Testis (tissue), 3 donors: ENCODE data around the gene GPT2. TPM values are rescaled to one million over a fixed set of nuclear protein-coding genes. Genes with fewer than 3 reads are reported as not detected.

Experiments
- DNase-seq: peaks from one replicate; pipeline ENCODE4 v3.0.0-alpha.2; 2019
- H3K27ac ChIP-seq, 2 donors: fragments of 200-600 bp; sonication (generic); one replicate each; pipeline ENCODE4 v1.5.1; 2019
- H3K27me3 ChIP-seq: fragments of 200-600 bp; sonication (generic); one replicate; pipeline ENCODE4 v1.5.1; 2019
- H3K36me3 ChIP-seq: fragments of 200-600 bp; sonication (generic); one replicate; pipeline ENCODE4 v1.5.1; 2017; ENCODE audit warnings: low read depth; ENCODE audit errors: missing control alignments
- H3K4me1 ChIP-seq: fragments of 200-600 bp; sonication (generic); one replicate; pipeline ENCODE4 v1.5.1; 2019
- H3K4me3 ChIP-seq, 2 donors: fragments of 200-600 bp; sonication (generic); one replicate each; pipeline ENCODE4 v1.5.1; 2017 to 2019
- H3K9me3 ChIP-seq: fragments of 200-600 bp; sonication (generic); one replicate; pipeline ENCODE4 v1.5.1; 2017
- POLR2A ChIP-seq: fragments of 450-650 bp; IDR thresholded peaks from one replicate; pipeline ENCODE4 v1.6.1; 2017; ENCODE audit warnings: antibody characterized with exemption, mild to moderate bottlenecking, moderate library complexity
- WGBS, 2 donors: methylation state at CpG; one replicate each; pipeline ENCODE4 v1.1.5; 2018; 5-methylcytosine and 5-hydroxymethylcytosine counted together
- intact Hi-C: fragments of 100-400 bp; cut with DNase I; formaldehyde crosslinking; loops from one replicate; pipeline ENCODE4 v1.15.1; 2023; ENCODE audit warnings: low total_unique reads
- polyA plus RNA-seq: library from polyadenylated mRNA; stranded (reverse); fragments of 350-450 nt; fragmentation: Illumina TruSeq; extraction: RNeasy Lipid Tissue Mini Kit (QIAGEN cat#74804); gene quantifications from one replicate; pipeline ENCODE4 v1.2.3, GENCODE V29; 2014; ENCODE audit warnings: low read depth, low replicate concordance; ENCODE audit not compliant: insufficient read depth
- total RNA-seq, 2 donors: library from RNA; depleted of rRNA; stranded (reverse); fragments of >200 nt; gene quantifications; one replicate each; pipeline ENCODE4 v1.2.3, GENCODE V29; 2016
- TF ChIP-seq, protein P1 (sequence below), 3 experiments: fragments of 450-650 bp in 2 of 3; fragments of 200-600 bp in 1 of 3; sonication (generic) in 1 of 3; IDR thresholded peaks; one replicate each; pipeline ENCODE4 v1.5.1; 2016 to 2019; ENCODE audit warnings: antibody characterized with exemption in 3 of 3, mild to moderate bottlenecking in 2 of 3, moderate library complexity in 1 of 3

The GPT2 gene
- total and polyA plus RNA-seq, 3 donors from 2014 or later = 38.8 to 80.6 (median 46.6) TPM

DNA sequence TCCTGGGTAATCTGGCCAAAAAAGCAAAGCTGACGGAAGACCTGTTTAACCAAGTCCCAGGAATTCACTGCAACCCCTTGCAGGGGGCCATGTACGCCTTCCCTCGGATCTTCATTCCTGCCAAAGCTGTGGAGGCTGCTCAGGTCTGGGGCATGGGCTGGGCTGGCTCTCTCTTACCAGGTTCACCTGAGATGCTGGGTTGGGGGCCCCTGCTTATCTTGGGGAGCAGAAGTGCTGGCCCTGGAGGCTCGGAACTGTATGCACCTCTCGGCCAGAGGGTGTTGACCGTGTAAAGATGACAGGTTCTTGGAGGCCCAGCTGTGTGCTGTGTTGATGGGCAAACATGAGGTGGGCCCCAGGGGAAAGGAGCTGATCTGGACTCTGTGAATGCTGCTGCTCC is 40.2 kb downstream of the GPT2 start:
- no peak for DNase-seq
- Histone ChIP-seq H3K27ac (no peak overlapping the region), H3K4me3 (no peak overlapping the region), H3K4me1 (peaks cover 17% of the 10 kb centered on the region), H3K36me3 (no peaks in the 10 kb centered on the region), H3K27me3 (no peaks in the 10 kb centered on the region), H3K9me3 (no peaks in the 10 kb centered on the region)
- intact Hi-C loops = no loop called here
- WGBS, 2 donors = 72 to 100% methylated on average over 1 to 6 of the region's 6 CpGs
- TF ChIP-seq, protein P1, sequence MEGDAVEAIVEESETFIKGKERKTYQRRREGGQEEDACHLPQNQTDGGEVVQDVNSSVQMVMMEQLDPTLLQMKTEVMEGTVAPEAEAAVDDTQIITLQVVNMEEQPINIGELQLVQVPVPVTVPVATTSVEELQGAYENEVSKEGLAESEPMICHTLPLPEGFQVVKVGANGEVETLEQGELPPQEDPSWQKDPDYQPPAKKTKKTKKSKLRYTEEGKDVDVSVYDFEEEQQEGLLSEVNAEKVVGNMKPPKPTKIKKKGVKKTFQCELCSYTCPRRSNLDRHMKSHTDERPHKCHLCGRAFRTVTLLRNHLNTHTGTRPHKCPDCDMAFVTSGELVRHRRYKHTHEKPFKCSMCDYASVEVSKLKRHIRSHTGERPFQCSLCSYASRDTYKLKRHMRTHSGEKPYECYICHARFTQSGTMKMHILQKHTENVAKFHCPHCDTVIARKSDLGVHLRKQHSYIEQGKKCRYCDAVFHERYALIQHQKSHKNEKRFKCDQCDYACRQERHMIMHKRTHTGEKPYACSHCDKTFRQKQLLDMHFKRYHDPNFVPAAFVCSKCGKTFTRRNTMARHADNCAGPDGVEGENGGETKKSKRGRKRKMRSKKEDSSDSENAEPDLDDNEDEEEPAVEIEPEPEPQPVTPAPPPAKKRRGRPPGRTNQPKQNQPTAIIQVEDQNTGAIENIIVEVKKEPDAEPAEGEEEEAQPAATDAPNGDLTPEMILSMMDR (IDR thresholded peaks at IDR 0.05) = no peak
- TF ChIP-seq POLR2A = no peak

DNA sequence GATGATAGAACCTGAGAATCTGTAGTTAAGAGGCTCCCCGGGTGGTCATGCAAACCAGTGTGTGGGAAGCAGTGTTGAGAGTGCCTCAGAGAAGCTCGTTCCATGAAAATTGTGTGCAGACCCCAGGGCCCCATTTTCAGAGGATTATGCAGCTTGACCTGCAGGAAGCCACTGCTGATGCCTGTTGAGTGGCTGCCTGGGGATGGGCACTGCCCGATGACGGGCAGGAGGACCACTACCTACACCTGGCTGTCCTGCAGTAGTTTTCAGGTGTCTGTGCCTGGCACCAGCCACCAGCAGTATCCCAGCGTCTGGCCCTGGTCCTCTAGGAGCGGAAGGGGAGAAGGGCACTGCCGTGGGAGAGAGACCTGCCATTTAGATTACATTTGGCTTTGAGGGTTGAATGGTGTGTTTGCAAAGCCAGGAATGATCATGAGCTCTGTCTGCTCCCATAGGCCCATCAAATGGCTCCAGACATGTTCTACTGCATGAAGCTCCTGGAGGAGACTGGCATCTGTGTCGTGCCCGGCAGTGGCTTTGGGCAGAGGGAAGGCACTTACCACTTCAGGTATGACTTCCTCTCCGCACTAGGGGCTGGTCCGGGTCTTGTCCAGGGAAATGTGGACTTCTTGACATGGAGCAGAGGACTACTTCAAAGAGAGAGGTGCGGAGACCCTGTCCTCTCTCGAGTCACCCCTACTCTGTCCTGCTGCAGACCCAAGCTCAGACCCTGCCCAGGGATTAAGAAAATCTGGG is 42.5 kb downstream of the GPT2 start:
- H3K4me1 ChIP-seq = peaks cover 17% of the 10 kb centered on the region
- no peaks in the 10 kb centered on the region for H3K27me3 ChIP-seq
- H3K27ac ChIP-seq = no peak overlapping the region
- TF ChIP-seq, protein P1 (IDR thresholded peaks at IDR 0.05) = no peak
- no peak for TF ChIP-seq POLR2A
- no peak overlapping the region for H3K4me3 ChIP-seq
- no peak for DNase-seq
- H3K9me3 ChIP-seq = no peaks in the 10 kb centered on the region
- no peaks in the 10 kb centered on the region for H3K36me3 ChIP-seq
- 90 to 94% methylated on average over 7 to 13 of the region's 13 CpGs for WGBS, 2 donors
- intact Hi-C loops = no loop called here

DNA sequence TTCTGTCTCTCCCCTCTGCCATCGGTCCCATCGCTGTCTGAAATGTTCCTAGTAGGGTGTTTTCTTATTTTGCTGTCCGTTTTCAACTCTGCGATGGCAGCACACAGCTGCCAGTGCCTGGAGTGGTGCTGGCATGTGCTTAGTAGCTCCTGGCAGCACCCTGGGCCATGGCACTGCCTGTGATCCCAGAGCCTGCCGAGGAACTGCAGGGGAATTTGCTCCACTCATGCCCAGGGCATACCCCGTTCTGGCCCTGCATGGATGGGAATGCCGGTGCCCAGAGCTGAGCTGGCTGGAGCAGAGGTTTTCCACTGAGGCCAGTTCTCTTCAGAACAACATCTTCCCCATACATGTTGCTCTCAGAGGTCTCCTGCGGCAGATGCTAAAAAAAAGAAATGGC is 43.1 kb downstream of the GPT2 start:
- TF ChIP-seq, protein P1 (IDR thresholded peaks at IDR 0.05) = no peak
- no peak for TF ChIP-seq POLR2A
- peaks cover 17% of the 10 kb centered on the region for H3K4me1 ChIP-seq
- no peaks in the 10 kb centered on the region for H3K36me3 ChIP-seq
- intact Hi-C loops = no loop called here
- no peaks in the 10 kb centered on the region for H3K9me3 ChIP-seq
- 87 to 95% methylated on average over 8 of the region's 8 CpGs for WGBS, 2 donors
- no peak for DNase-seq
- no peak overlapping the region for H3K27ac ChIP-seq
- H3K4me3 ChIP-seq = no peak overlapping the region
- no peaks in the 10 kb centered on the region for H3K27me3 ChIP-seq

DNA sequence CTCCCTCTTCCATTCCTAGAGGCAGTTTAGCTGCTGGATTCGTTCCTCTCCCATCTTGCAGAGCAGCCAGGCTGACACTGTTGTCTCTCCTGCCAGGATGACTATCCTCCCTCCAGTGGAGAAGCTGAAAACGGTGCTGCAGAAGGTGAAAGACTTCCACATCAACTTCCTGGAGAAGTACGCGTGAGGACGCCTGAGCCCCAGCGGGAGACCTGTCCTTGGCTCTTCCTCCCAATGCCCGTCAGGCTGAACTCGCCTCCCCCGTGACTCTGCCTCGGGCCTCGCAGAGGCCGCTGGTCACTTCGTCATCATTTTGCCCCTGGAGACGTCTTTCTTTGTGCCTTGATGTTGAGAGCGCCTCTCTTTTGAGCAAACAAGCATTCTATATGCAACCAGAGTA is 44.6 kb downstream of the GPT2 start:
- WGBS, 2 donors = 59 to 67% methylated on average over 15 of the region's 15 CpGs
- Histone ChIP-seq H3K27ac (no peak overlapping the region), H3K4me1 (peaks cover 13% of the 10 kb centered on the region), H3K9me3 (no peaks in the 10 kb centered on the region), H3K4me3 (no peak overlapping the region), H3K27me3 (no peaks in the 10 kb centered on the region), H3K36me3 (no peaks in the 10 kb centered on the region)
- TF ChIP-seq, protein P1 (IDR thresholded peaks at IDR 0.05) = no peak
- no peak for TF ChIP-seq POLR2A
- DNase-seq = peak; percentile 75
- intact Hi-C loops = no loop called here
